Transverse colon (tissue), 4 donors: ENCODE data around the gene SERF2. TPM values are rescaled to one million over a fixed set of nuclear protein-coding genes. Genes with fewer than 3 reads are reported as not detected.

ENCODE experiments used
- DNase-seq: peaks from one replicate; pipeline ENCODE4 v3.0.0-alpha.2; 2019
- H3K27ac ChIP-seq, 4 donors: fragments of 200-600 bp; sonication (generic); 2 replicates each; pipeline ENCODE4 v1.5.1; 2016 to 2018; ENCODE audit warnings: inconsistent platforms in 4 of 4
- H3K27me3 ChIP-seq: fragments of 200-600 bp; sonication (generic); 2 replicates; pipeline ENCODE4 v1.5.1; 2017; ENCODE audit warnings: inconsistent platforms
- H3K36me3 ChIP-seq, 4 donors: fragments of 200-600 bp; sonication (generic); 2 replicates each; pipeline ENCODE4 v1.5.1; 2017 to 2019; ENCODE audit warnings: inconsistent platforms in 4 of 4
- H3K4me1 ChIP-seq, 4 donors: fragments of 200-600 bp; sonication (generic); 2 replicates each; pipeline ENCODE4 v1.5.1; 2017 to 2020; ENCODE audit warnings: inconsistent platforms in 4 of 4
- H3K4me3 ChIP-seq, 4 donors: fragments of 200-600 bp; sonication (generic); 1 replicate in 1 of 4; 2 replicates in 3 of 4; pipeline versions ENCODE4 v1.5.1 to v1.6.1; 2017 to 2019; ENCODE audit warnings: inconsistent platforms in 4 of 4
- H3K9me3 ChIP-seq, 2 donors: fragments of 200-600 bp; sonication (generic); 2 replicates each; pipeline ENCODE4 v1.5.1; 2017 to 2019; ENCODE audit warnings: inconsistent platforms in 2 of 2
- CTCF ChIP-seq, 5 experiments: fragments of 200-600 bp in 3 of 5; fragments of 450-650 bp in 2 of 5; sonication (generic) in 3 of 5; IDR thresholded peaks; 1 replicate in 2 of 5; 2 replicates in 3 of 5; pipeline ENCODE4 v1.5.1; 2016 to 2017; ENCODE audit warnings: antibody characterized with exemption in 5 of 5, inconsistent platforms in 3 of 5, mild to moderate bottlenecking in 2 of 5, moderate library complexity in 1 of 5
- EP300 ChIP-seq: sonication (generic); formaldehyde crosslinking; IDR thresholded peaks from one replicate; pipeline ENCODE4 v1.6.1; 2017; ENCODE audit warnings: antibody characterized with exemption, low read depth
- POLR2A ChIP-seq: fragments of 450-650 bp; IDR thresholded peaks from one replicate; pipeline ENCODE4 v1.6.1; 2016; ENCODE audit warnings: antibody characterized with exemption, mild to moderate bottlenecking, moderate library complexity
- POLR2AphosphoS5 ChIP-seq, 3 donors: sonication (generic); formaldehyde crosslinking; IDR thresholded peaks; one replicate each; pipeline ENCODE4 v1.6.1; 2016; ENCODE audit warnings: antibody characterized with exemption in 3 of 3
- WGBS, 2 donors: methylation state at CpG; one replicate each; pipeline ENCODE4 v1.1.5; 2018; ENCODE audit warnings: low coverage in 1 of 2; 5-methylcytosine and 5-hydroxymethylcytosine counted together
- in situ Hi-C, 4 donors: fragments of 200-750 bp; cut with MboI; loops; one replicate each; pipeline versions ENCODE4 v1.15.0 to v1.15.1; 2017; ENCODE audit warnings: low sequenced_read_pairs in 3 of 4, low pct_ligation_motif_present in 1 of 4, low pct_unique_long_range_greater_than_20kb in 1 of 4
- intact Hi-C: fragments of 100-400 bp; cut with DNase I; formaldehyde crosslinking; loops from one replicate; pipeline ENCODE4 v1.15.1; 2023; ENCODE audit warnings: low total_unique reads
- total RNA-seq, 4 donors: library from RNA; depleted of rRNA; stranded (reverse); fragments of >200 nt; gene quantifications; one replicate each; pipeline ENCODE4 v1.1.0, GENCODE V29; 2016

Gene SERF2
- total RNA-seq, 4 donors from 2014 or later: 663 to 1,001 (median 825) TPM

- Histone ChIP-seq H3K27me3 (no peaks in the 10 kb centered on the region), H3K36me3 (peaks cover 0 to 80% (median 40%) of the 10 kb centered on the region in 4 donors), H3K4me1 (peaks cover 0 to 10% (median 2%) of the 10 kb centered on the region in 4 donors), H3K27ac (no peak overlapping the region), H3K9me3 (no peaks in the 10 kb centered on the region), H3K4me3 (no peak overlapping the region)
- in situ Hi-C loops (no loop called here), intact Hi-C loops (no loop called here)
- DNase-seq: peak; percentile 63
- TF ChIP-seq EP300 (no peak), CTCF (IDR thresholded peaks at IDR 0.05) (peak; percentile 69 to 83 (median 76))
- 61 to 64% methylated on average over 3 to 5 of the region's 5 CpGs for WGBS, 2 donors
Measured at GRCh38 chr15:43769584-43770228, 22.4 kb upstream of the SERF2 start.

GRCh38 chr15:43771816-43772215 lies 20.3 kb upstream of the SERF2 start:
- peaks cover 0 to 25% (median 8%) of the 10 kb centered on the region in 4 donors for H3K4me1 ChIP-seq
- in situ Hi-C loops: no loop called here
- TF ChIP-seq EP300 (no peak), CTCF (IDR thresholded peaks at IDR 0.05) (no peak), POLR2AphosphoS5 (IDR thresholded peaks at IDR 0.05) (no peak), POLR2A (no peak)
- peaks cover 0 to 60% (median 29%) of the 10 kb centered on the region in 4 donors for H3K36me3 ChIP-seq
- H3K4me3 ChIP-seq: no peak overlapping the region
- intact Hi-C loops: no loop called here
- no peaks in the 10 kb centered on the region for H3K27me3 ChIP-seq
- DNase-seq: no peak
- WGBS, 2 donors: 31 to 38% methylated on average over 2 of the region's 2 CpGs
- H3K9me3 ChIP-seq: no peaks in the 10 kb centered on the region
- H3K27ac ChIP-seq: peak overlapping the region in 3 of 4 donors; percentile 26 to 37 (median 28)

- H3K4me1 ChIP-seq: peaks cover 0 to 27% (median 10%) of the 10 kb centered on the region in 4 donors
- TF ChIP-seq EP300: no peak
- no peak for TF ChIP-seq POLR2AphosphoS5 (IDR thresholded peaks at IDR 0.05)
- TF ChIP-seq POLR2A: no peak
- TF ChIP-seq CTCF (IDR thresholded peaks at IDR 0.05): no peak
- peaks cover 0 to 53% (median 25%) of the 10 kb centered on the region in 4 donors for H3K36me3 ChIP-seq
- DNase-seq: no peak
- peak overlapping the region in 1 of 4 donors; percentile 37 for H3K27ac ChIP-seq
- H3K27me3 ChIP-seq: no peaks in the 10 kb centered on the region
- H3K4me3 ChIP-seq: no peak overlapping the region
- H3K9me3 ChIP-seq: no peaks in the 10 kb centered on the region
- intact Hi-C loops: no loop called here
- in situ Hi-C loops: no loop called here
Measured at GRCh38 chr15:43772624-43773023, 19.5 kb upstream of the SERF2 start.

- intact Hi-C loops (no loop called here), in situ Hi-C loops (no loop called here)
- DNase-seq: no peak
- H3K27me3 ChIP-seq: no peaks in the 10 kb centered on the region
- 81 to 83% methylated on average over 4 of the region's 4 CpGs for WGBS, 2 donors
- peaks cover 0 to 33% (median 17%) of the 10 kb centered on the region in 4 donors for H3K4me1 ChIP-seq
- H3K27ac ChIP-seq: peak overlapping the region in 1 of 4 donors; percentile 94
- H3K36me3 ChIP-seq: peaks cover 0 to 39% (median 19%) of the 10 kb centered on the region in 4 donors
- H3K9me3 ChIP-seq: no peaks in the 10 kb centered on the region
- no peak for TF ChIP-seq EP300
- no peak for TF ChIP-seq POLR2AphosphoS5 (IDR thresholded peaks at IDR 0.05)
- TF ChIP-seq POLR2A: no peak
- TF ChIP-seq CTCF (IDR thresholded peaks at IDR 0.05): no peak
- H3K4me3 ChIP-seq: no peak overlapping the region
Measured at GRCh38 chr15:43774062-43774461, 18.1 kb upstream of the SERF2 start.
